RWPE2 (cell line): ENCODE results near the gene MYO1B.

Experiments used
- ATAC-seq: fragments of 200-7000 bp; cut with Tn5 transposase; 3 replicates; pipeline ENCODE4 v1.9.1; 2021; ENCODE audit warnings: low read depth
- DNase-seq: peaks from one replicate; pipeline ENCODE4 v3.0.0-alpha.2; 2020; ENCODE audit warnings: low spot score
- H3K27ac ChIP-seq: fragments of 450-650 bp; 2 replicates; pipeline ENCODE4 v1.5.1; 2017; ENCODE audit warnings: mild to moderate bottlenecking; ENCODE audit not compliant: poor library complexity, severe bottlenecking
- H3K27me3 ChIP-seq: fragments of 250-450 bp; sonication (Bioruptor Pico); 2 replicates; pipeline ENCODE4 v1.5.1; 2021; ENCODE audit warnings: mild to moderate bottlenecking, moderate library complexity; ENCODE audit not compliant: insufficient read depth, poor library complexity, severe bottlenecking
- H3K36me3 ChIP-seq: fragments of 250-450 bp; sonication (Bioruptor Pico); 2 replicates; pipeline ENCODE4 v1.5.1; 2020; ENCODE audit warnings: low read depth, mild to moderate bottlenecking, moderate library complexity
- H3K4me1 ChIP-seq: fragments of 250-450 bp; sonication (Bioruptor Pico); 2 replicates; pipeline ENCODE4 v1.5.1; 2021; ENCODE audit warnings: mild to moderate bottlenecking, moderate library complexity; ENCODE audit not compliant: insufficient read depth, poor library complexity, severe bottlenecking
- H3K4me3 ChIP-seq: fragments of 250-450 bp; sonication (Bioruptor Pico); 2 replicates; pipeline ENCODE4 v1.5.1; 2021; ENCODE audit warnings: mild to moderate bottlenecking, moderate library complexity; ENCODE audit not compliant: severe bottlenecking
- H3K9me3 ChIP-seq: fragments of 250-450 bp; sonication (Bioruptor Pico); 2 replicates; pipeline ENCODE4 v1.5.1; 2021; ENCODE audit warnings: mild to moderate bottlenecking, moderate library complexity; ENCODE audit not compliant: severe bottlenecking
- TF ChIP-seq, protein P1 (sequence below): fragments of 450-650 bp; IDR thresholded peaks from one replicate; pipeline ENCODE4 v1.5.1; 2017; ENCODE audit warnings: mild to moderate bottlenecking, moderate library complexity; ENCODE audit not compliant: poor library complexity, severe bottlenecking

MYO1B gene

GRCh38 chr2:191225126-191225525, 20.1 kb upstream of the MYO1B start:
- Histone ChIP-seq H3K27me3 (no peaks in the 10 kb centered on the region), H3K4me1 (peaks cover 18% of the 10 kb centered on the region), H3K9me3 (no peaks in the 10 kb centered on the region), H3K36me3 (no peaks in the 10 kb centered on the region), H3K4me3 (no peak overlapping the region), H3K27ac (no peak overlapping the region)
- TF ChIP-seq, protein P1, sequence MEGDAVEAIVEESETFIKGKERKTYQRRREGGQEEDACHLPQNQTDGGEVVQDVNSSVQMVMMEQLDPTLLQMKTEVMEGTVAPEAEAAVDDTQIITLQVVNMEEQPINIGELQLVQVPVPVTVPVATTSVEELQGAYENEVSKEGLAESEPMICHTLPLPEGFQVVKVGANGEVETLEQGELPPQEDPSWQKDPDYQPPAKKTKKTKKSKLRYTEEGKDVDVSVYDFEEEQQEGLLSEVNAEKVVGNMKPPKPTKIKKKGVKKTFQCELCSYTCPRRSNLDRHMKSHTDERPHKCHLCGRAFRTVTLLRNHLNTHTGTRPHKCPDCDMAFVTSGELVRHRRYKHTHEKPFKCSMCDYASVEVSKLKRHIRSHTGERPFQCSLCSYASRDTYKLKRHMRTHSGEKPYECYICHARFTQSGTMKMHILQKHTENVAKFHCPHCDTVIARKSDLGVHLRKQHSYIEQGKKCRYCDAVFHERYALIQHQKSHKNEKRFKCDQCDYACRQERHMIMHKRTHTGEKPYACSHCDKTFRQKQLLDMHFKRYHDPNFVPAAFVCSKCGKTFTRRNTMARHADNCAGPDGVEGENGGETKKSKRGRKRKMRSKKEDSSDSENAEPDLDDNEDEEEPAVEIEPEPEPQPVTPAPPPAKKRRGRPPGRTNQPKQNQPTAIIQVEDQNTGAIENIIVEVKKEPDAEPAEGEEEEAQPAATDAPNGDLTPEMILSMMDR, result no peak
- DNase-seq (no peak), ATAC-seq (no peak)

DNA sequence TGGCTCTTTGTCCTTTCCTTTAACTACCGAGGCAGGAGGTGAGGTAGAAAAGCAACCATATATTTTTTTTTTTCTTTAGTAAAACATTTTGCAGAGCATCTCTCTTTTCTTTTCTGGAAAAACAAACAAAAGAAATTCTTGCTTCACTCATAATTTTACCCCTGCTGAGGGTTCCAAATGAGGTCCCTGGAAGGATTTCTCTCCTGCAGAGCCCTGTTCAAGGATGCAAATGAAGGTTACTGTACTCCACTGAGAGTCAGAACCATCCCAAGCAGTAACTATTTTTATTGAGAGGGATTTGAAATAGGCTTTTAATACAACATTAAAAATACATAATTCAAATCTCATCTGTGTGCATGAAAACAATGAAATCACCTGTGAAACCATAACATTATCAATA, 19.5 kb upstream of the MYO1B start:
- ATAC-seq (no peak), DNase-seq (no peak)
- H3K27me3 ChIP-seq, result no peaks in the 10 kb centered on the region
- H3K4me1 ChIP-seq, result peaks cover 18% of the 10 kb centered on the region
- H3K9me3 ChIP-seq, result no peaks in the 10 kb centered on the region
- H3K36me3 ChIP-seq, result no peaks in the 10 kb centered on the region
- no peak overlapping the region for H3K27ac ChIP-seq
- H3K4me3 ChIP-seq, result no peak overlapping the region
- TF ChIP-seq, protein P1, result no peak

DNA sequence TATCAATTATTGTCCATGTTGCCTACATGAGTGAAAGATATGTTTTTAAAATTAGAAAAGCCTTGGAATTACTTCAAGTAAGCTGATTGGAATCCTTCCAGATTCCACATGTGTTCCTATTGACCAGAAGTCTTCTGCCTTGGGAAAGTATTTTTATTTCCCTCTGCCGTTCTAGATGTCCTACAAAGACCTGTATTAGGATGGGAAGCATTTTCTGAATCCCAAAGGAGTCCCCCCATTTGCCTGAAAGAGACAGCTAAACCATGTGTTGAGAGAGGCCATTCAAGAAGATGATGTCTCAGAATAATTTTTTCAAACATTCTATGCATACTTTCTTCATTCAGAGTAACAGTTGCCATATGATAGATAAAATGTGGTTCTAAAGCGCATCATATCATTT, 19.0 kb upstream of the MYO1B start:
- no peak overlapping the region for H3K4me3 ChIP-seq
- DNase-seq, result no peak

DNA sequence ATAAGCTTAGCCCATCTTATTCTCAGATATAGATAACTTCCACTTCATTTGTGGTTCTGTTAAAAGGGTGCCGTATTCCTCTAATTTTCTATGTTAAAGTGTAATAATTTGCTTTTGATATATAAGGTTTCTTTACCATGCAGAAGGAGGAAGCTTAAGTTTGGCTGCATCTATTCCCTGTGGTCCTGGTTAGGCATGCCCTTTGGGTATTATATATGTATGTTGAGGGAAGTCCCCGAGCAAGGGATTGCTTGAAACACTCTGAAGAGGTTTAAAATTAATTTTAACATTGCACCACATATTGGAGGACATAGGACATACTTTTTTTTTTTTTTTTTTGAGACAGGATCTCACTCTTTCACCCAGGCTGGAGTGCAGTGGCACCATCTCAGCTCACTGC, 16.9 kb upstream of the MYO1B start:
- no peak overlapping the region for H3K27ac ChIP-seq
- H3K36me3 ChIP-seq, result no peaks in the 10 kb centered on the region
- ATAC-seq (no peak), DNase-seq (no peak)
- H3K4me3 ChIP-seq, result no peak overlapping the region
- H3K4me1 ChIP-seq, result peaks cover 8% of the 10 kb centered on the region
- no peaks in the 10 kb centered on the region for H3K9me3 ChIP-seq
- TF ChIP-seq, protein P1, result no peak
- H3K27me3 ChIP-seq, result no peaks in the 10 kb centered on the region

More for the DNA sequence above, 19.0 kb upstream of the MYO1B start:
- Histone ChIP-seq H3K9me3 (no peaks in the 10 kb centered on the region), H3K27me3 (no peaks in the 10 kb centered on the region), H3K36me3 (no peaks in the 10 kb centered on the region), H3K4me1 (peaks cover 18% of the 10 kb centered on the region), H3K27ac (no peak overlapping the region)
- no peak for ATAC-seq
- TF ChIP-seq, protein P1, result no peak

GRCh38 chr2:191228861-191229260, 16.3 kb upstream of the MYO1B start:
- TF ChIP-seq, protein P1, result no peak
- H3K4me1 ChIP-seq, result peaks cover 8% of the 10 kb centered on the region
- H3K4me3 ChIP-seq, result no peak overlapping the region

More at GRCh38 chr2:191228861-191229260, 16.3 kb upstream of the MYO1B start:
- H3K36me3 ChIP-seq, result no peaks in the 10 kb centered on the region
- no peaks in the 10 kb centered on the region for H3K9me3 ChIP-seq
- no peaks in the 10 kb centered on the region for H3K27me3 ChIP-seq
- no peak for DNase-seq
- H3K27ac ChIP-seq, result no peak overlapping the region
- no peak for ATAC-seq
